GM12878 (cell line): ENCODE measurements around the gene S100A4. TPM values are rescaled to one million over a fixed set of nuclear protein-coding genes. Genes with fewer than 3 reads are reported as not detected.
A peak's percentile ranks its signal among the peaks of the same experiment; 100 is the strongest.

ENCODE experiments used
- ASH2L ChIP-seq: fragments of 300-600, 200-600 bp; sonication (generic); IDR thresholded peaks from 2 replicates; pipeline ENCODE4 v1.6.1; 2017; ENCODE audit warnings: low read depth, mild to moderate bottlenecking, borderline replicate concordance
- BCLAF1 ChIP-seq: fragments of 450-650 bp; IDR thresholded peaks from 2 replicates; pipeline ENCODE4 v1.6.1; 2017; ENCODE audit warnings: antibody characterized with exemption, mild to moderate bottlenecking, moderate library complexity
- CBFB ChIP-seq: IDR thresholded peaks from 2 replicates; pipeline ENCODE4 v1.6.1; 2016; ENCODE audit warnings: antibody characterized with exemption, low read depth
- CHD2 ChIP-seq: IDR thresholded peaks from 2 replicates; pipeline ENCODE4 v1.6.1; 2011; ENCODE audit warnings: low read depth, low read length, improper control_type of control experiment, borderline replicate concordance
- CTCF ChIP-seq, 3 experiments: IDR thresholded peaks in 2 of 3; conservative IDR thresholded peaks in 1 of 3; 2 replicates each; pipeline ENCODE4 v1.5.1; 2011; ENCODE audit warnings: low read depth in 3 of 3, low read length in 3 of 3, mild to moderate bottlenecking in 3 of 3, control low read depth in 2 of 3, moderate library complexity in 2 of 3, inconsistent platforms in 1 of 3, mixed read lengths in 1 of 3; ENCODE audit not compliant: control insufficient read depth in 2 of 3, insufficient read depth in 1 of 3; ENCODE audit errors: extremely low read depth in 1 of 3
- E2F4 ChIP-seq: IDR thresholded peaks from 2 replicates; pipeline ENCODE4 v1.6.1; 2012; ENCODE audit warnings: low read depth, low read length, improper control_type of control experiment
- ELK1 ChIP-seq: IDR thresholded peaks from 2 replicates; pipeline ENCODE4 v1.6.1; 2012; ENCODE audit warnings: low read depth, low read length, improper control_type of control experiment
- FOXM1 ChIP-seq: IDR thresholded peaks from 2 replicates; pipeline ENCODE4 v1.6.1; 2012; ENCODE audit warnings: low read depth, mild to moderate bottlenecking, inconsistent platforms, low read length, moderate library complexity
- IRF3 ChIP-seq: fragments of 450-650 bp; IDR thresholded peaks from 2 replicates; pipeline ENCODE4 v1.6.1; 2014; ENCODE audit warnings: mild to moderate bottlenecking
- IRF5 ChIP-seq: fragments of 450-650 bp; IDR thresholded peaks from 2 replicates; pipeline ENCODE4 v1.6.1; 2017; ENCODE audit warnings: borderline replicate concordance
- MTA2 ChIP-seq: fragments of 450-650 bp; IDR thresholded peaks from 2 replicates; pipeline ENCODE4 v1.6.1; 2016; ENCODE audit warnings: low read depth, mild to moderate bottlenecking, moderate library complexity
- PRDM15 ChIP-seq: fragments of 450-650 bp; formaldehyde crosslinking; IDR thresholded peaks from 2 replicates; pipeline ENCODE4 v1.4.0; 2020; ENCODE audit warnings: mild to moderate bottlenecking, moderate library complexity
- RAD21 ChIP-seq: IDR thresholded peaks from 2 replicates; pipeline ENCODE4 v1.6.1; 2011; ENCODE audit warnings: mild to moderate bottlenecking, low read depth, low read length, moderate library complexity; ENCODE audit not compliant: insufficient read depth
- SMC3 ChIP-seq: IDR thresholded peaks from 2 replicates; pipeline ENCODE4 v1.6.1; 2011; ENCODE audit warnings: low read length, improper control_type of control experiment, borderline replicate concordance
- TCF7 ChIP-seq: IDR thresholded peaks from 2 replicates; pipeline ENCODE4 v1.6.1; 2014; ENCODE audit warnings: antibody characterized with exemption, borderline replicate concordance
- polyA plus RNA-seq, 11 experiments: library from polyadenylated mRNA; depleted of rRNA in 4 of 11; unstranded in 6 of 11; stranded (reverse) in 5 of 11; fragments of >200 nt; fragmentation: Nextera tagmentation in 4 of 11; fragmentation: Illumina TruSeq in 1 of 11; extraction: Ambion mirVana in 4 of 11; extraction: Trizol in 1 of 11; gene quantifications; 1 replicate in 1 of 11; 2 replicates in 10 of 11; pipeline versions ENCODE4 v1.2.1 to v1.2.3, GENCODE V29; 2011 to 2016; ENCODE audit warnings: inconsistent platforms in 2 of 11, missing spikeins in 2 of 11, low read depth in 1 of 11
- total RNA-seq, 4 experiments: library from RNA; depleted of rRNA in 3 of 4; stranded (reverse); fragments of >200 nt in 3 of 4; fragmentation: Illumina TruSeq in 1 of 4; extraction: Trizol in 1 of 4; gene quantifications; 2 replicates each; pipeline versions ENCODE4 v1.2.1 to v1.2.3, GENCODE V29; 2013 to 2021

Gene S100A4
- total and polyA plus RNA-seq, 10 of the 15 experiments (the other 5 are each of a cell fraction or from before 2014, with no cell fraction given) = 4.3 to 104 (median 27.3) TPM

- no peak for TF ChIP-seq IRF5
- TF ChIP-seq FOXM1 = no peak
- peak; percentile 78 to 86 (median 82) for TF ChIP-seq CTCF (IDR thresholded peaks at IDR 0.05 in 2 of 3, conservative IDR thresholded peaks at IDR 0.05 in 1 of 3; ENCODE audit: control insufficient read depth in 2 of 3, extremely low read depth in 1 of 3, insufficient read depth in 1 of 3, low read depth in 3 of 3, low read length in 3 of 3)
- TF ChIP-seq TCF7 = no peak
- peak; percentile 63 for TF ChIP-seq RAD21
- no peak for TF ChIP-seq ELK1
- no peak for TF ChIP-seq MTA2
- TF ChIP-seq CBFB = no peak
- peak; percentile 72 for TF ChIP-seq SMC3
- TF ChIP-seq IRF3 = no peak
- TF ChIP-seq BCLAF1 = no peak
- no peak for TF ChIP-seq E2F4
- TF ChIP-seq ASH2L = no peak
- TF ChIP-seq PRDM15 (CRISPR knock-in tag) = no peak
- no peak for TF ChIP-seq CHD2
These were observed 35.8 kb downstream of the S100A4 start (continued) for GRCh38 chr1:153509729-153510354.
